AG04449 (cell line): Measurements from ENCODE around the gene CYP4A22.

ENCODE experiments used
- CTCF ChIA-PET: fragments of 350-600 bp; formaldehyde crosslinking; extraction: SDS; loops from one replicate; lab custom pipeline; 2021; ENCODE audit warnings: antibody characterized with exemption; lab: Yijun Ruan, JAX
- POLR2A ChIA-PET: fragments of 400-600, 350-600 bp; formaldehyde crosslinking; extraction: SDS; loops from one replicate; lab custom pipeline; 2020; ENCODE audit warnings: antibody characterized with exemption, inconsistent platforms; lab: Yijun Ruan, JAX
- DNase-seq: peaks from one replicate; pipeline ENCODE4 v3.0.0-alpha.2; 2010; ENCODE audit warnings: low read depth, low spot score
- H3K4me3 ChIP-seq: 2 replicates; pipeline ENCODE4 v1.5.1; 2011; ENCODE audit warnings: low read depth, mild to moderate bottlenecking, control low read depth, low read length
- CTCF ChIP-seq: IDR thresholded peaks from one replicate; pipeline ENCODE4 v1.5.1; 2011; ENCODE audit warnings: mild to moderate bottlenecking, moderate library complexity, low read length, control low read depth, inconsistent platforms; ENCODE audit not compliant: insufficient read depth; ENCODE audit errors: missing control alignments

Gene CYP4A22

DNA sequence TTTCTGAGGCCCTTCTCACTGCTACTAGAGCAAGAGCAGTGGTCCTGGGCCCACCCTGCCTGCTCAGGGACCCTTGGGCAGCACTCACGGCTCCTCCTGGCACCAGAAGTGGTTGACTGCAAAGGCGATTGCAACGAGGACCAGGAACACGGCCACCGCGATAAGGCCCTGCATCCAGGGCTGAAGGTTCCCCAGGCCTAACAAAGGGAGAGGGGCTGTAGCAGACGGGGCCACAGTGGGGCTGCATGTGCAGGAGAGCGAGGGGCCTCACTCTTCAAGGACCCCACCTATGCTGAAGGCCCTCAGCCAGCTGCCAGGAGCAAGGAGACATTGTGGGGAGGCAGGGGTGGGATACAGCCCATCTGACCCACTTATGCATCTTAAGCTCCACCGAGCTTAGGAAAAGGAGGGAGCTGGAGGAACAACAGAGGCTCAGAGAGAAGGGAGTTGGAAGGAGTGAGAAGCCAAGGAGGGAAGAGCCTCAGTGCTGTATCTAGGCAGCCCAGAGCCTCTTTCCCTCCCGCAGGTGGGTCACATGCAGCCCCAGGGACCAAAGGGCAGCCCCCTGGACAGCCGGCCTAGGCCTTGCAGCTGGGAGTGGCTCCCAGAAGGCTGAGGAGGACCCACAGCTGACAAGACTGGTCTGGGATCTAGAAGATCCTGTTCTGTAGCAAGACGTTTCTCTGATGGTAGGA lies 50.1 kb downstream of the CYP4A22 start:
- no peak for TF ChIP-seq CTCF
- DNase-seq: no peak
- no peak overlapping the region for H3K4me3 ChIP-seq
- CTCF ChIA-PET: interaction anchor here (0.8 to 9.1 kb wide), 3 partner anchors 8 to 75 kb away, joined by 3 to 213 read pairs (median 6); no protein-coding TSS in a partner anchor
- POLR2A ChIA-PET: no interaction called here

- DNase-seq: no peak
- no peak overlapping the region for H3K4me3 ChIP-seq
- ChIA-PET CTCF (interaction anchor here (0.8 to 9.1 kb wide), 4 partner anchors 9 to 237 kb away, joined by 3 to 213 read pairs (median 4); no protein-coding TSS in a partner anchor), POLR2A (no interaction called here)
- TF ChIP-seq CTCF: no peak
Measured at GRCh38 chr1:47187926-47188250, 50.6 kb downstream of the CYP4A22 start.

- TF ChIP-seq CTCF: no peak
- ChIA-PET POLR2A (no interaction called here), CTCF (interaction anchor here (1.0 to 9.1 kb wide), 5 partner anchors 10 to 236 kb away, joined by 3 to 213 read pairs (median 3); no protein-coding TSS in a partner anchor)
- H3K4me3 ChIP-seq: no peak overlapping the region
- DNase-seq: no peak
Measured at GRCh38 chr1:47188791-47189785, 51.8 kb downstream of the CYP4A22 start.

- DNase-seq: no peak
- CTCF ChIA-PET: interaction anchor here (1.0 to 9.1 kb wide), 4 partner anchors 11 to 538 kb away, joined by 3 to 213 read pairs (median 62); no protein-coding TSS in a partner anchor
- TF ChIP-seq CTCF: no peak
Measured at GRCh38 chr1:47189844-47190508, 52.7 kb downstream of the CYP4A22 start, which contains the start of gene PDZK1IP1. Gene PDZK1IP1 (minus strand): TSS chr1:47190036. CDS start chr1:47189932, 104 bp downstream.

DNA sequence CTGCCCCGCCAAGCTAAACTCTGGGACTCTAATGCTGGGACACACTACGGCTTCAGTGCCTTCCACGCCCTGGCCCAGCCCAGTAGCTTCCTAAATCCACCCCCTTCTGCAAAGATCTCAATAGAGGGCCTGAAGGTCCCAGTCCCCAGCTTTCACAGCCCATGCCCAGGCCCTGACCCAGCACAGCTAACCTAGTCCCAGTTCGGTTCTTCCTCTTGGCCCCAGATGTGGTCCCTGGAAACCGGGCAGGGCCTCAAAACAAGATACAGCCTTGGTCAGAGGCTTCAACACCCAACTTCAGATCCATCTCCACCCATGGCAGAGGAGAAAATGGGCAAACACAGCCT lies 53.2 kb downstream of the CYP4A22 start:
- DNase-seq: no peak
- no peak overlapping the region for H3K4me3 ChIP-seq
- ChIA-PET CTCF (interaction anchor here (1.0 to 9.1 kb wide), 5 partner anchors 12 to 537 kb away, joined by 3 to 213 read pairs (median 3); no protein-coding TSS in a partner anchor), POLR2A (no interaction called here)
- TF ChIP-seq CTCF: no peak

More at GRCh38 chr1:47189844-47190508, 52.7 kb downstream of the CYP4A22 start, which contains the start of gene PDZK1IP1:
- POLR2A ChIA-PET: no interaction called here
- no peak within 1 kb of the TSS for H3K4me3 ChIP-seq
